ENCODE data around the gene UTP25. TPM values are rescaled to one million over a fixed set of nuclear protein-coding genes. Genes with fewer than 3 reads are reported as not detected.

The UTP25 gene
- total and polyA plus RNA-seq, 4 donors, result 6.5 to 9.0 (median 7.4) TPM

DNA sequence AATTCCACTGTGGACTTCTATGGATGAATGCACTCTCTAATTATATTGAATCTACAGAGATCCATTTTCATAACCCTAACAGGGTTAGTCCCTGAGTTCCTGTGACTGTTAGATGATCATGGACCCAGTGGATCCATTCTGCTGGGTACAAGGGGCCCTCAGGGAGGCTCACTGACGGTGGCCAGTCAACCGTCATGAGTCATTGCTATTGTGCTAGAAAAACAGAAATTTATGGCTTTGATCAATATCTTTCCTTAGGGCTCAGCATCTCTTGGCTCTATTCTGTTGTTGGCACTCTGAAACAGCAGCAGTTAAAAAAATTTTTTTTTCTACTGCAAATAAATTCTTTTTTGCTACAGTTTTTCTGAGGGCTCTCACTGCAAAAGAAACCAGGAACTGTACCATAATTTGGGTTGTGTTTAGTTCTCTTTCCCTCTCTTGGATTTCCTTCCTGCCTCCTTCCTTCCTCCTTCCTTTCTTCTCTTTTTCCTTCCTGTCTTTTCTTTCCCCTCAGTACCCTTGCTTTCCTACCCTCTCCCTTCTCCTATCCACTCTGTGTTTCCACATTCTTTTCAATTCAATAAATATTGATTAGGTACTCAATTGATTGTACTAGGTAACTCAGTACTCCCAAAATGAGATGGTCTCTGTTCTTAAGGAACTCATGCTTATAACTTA lies 49.5 kb downstream of the UTP25 start:
- DNase-seq (ENCODE audit: low read depth in 4 of 6, low spot score in 6 of 6), result peak in 1 of 6 donors; percentile 54
- no peaks in the 10 kb centered on the region for H3K36me3 ChIP-seq (ENCODE audit: control insufficient read depth, insufficient read depth, low read length)
- H3K27me3 ChIP-seq (ENCODE audit: control insufficient read depth, insufficient read depth, low read length), result peaks cover 10% of the 10 kb centered on the region
- H3K4me3 ChIP-seq (ENCODE audit: low read depth, low read length), result no peak overlapping the region
- H3K27ac ChIP-seq (ENCODE audit: low read depth, low read length), result no peak overlapping the region
- no peaks in the 10 kb centered on the region for H3K9me3 ChIP-seq (ENCODE audit: control insufficient read depth, insufficient read depth, low read length)
- 51% methylated on average over 2 of the region's 2 CpGs for WGBS (ENCODE audit: insufficient coverage)
- peaks cover 8% of the 10 kb centered on the region for H3K4me1 ChIP-seq (ENCODE audit: control insufficient read depth, insufficient read depth, low read length)

DNA sequence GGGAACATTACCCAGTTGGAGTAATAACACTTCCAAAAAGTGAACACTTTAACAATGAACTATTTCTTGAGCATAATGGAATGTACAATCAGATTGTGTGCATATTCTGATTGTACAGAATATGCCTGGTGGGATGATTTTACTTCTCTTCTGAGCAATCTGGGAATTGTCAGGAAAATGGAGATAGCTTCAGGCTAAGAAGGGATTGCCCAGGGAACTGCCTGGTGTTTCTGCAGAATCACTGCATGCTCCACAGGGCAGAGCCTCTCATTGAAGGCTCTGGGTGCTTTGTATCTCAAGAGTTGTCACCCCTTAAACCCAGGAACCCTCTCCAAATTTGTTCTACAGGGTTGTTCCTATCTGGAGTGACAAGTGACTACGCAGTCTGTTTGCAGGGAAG lies 51.2 kb downstream of the UTP25 start:
- WGBS (ENCODE audit: insufficient coverage), result no CpG with 5 or more reads among the region's 1 CpG
- Histone ChIP-seq H3K4me3 (ENCODE audit: low read depth, low read length) (no peak overlapping the region), H3K9me3 (ENCODE audit: control insufficient read depth, insufficient read depth, low read length) (no peaks in the 10 kb centered on the region), H3K27ac (ENCODE audit: low read depth, low read length) (no peak overlapping the region), H3K4me1 (ENCODE audit: control insufficient read depth, insufficient read depth, low read length) (peaks cover 7% of the 10 kb centered on the region), H3K36me3 (ENCODE audit: control insufficient read depth, insufficient read depth, low read length) (no peaks in the 10 kb centered on the region), H3K27me3 (ENCODE audit: control insufficient read depth, insufficient read depth, low read length) (peaks cover 9% of the 10 kb centered on the region)
- no peak for DNase-seq (ENCODE audit: low read depth in 4 of 6, low spot score in 6 of 6)

DNA sequence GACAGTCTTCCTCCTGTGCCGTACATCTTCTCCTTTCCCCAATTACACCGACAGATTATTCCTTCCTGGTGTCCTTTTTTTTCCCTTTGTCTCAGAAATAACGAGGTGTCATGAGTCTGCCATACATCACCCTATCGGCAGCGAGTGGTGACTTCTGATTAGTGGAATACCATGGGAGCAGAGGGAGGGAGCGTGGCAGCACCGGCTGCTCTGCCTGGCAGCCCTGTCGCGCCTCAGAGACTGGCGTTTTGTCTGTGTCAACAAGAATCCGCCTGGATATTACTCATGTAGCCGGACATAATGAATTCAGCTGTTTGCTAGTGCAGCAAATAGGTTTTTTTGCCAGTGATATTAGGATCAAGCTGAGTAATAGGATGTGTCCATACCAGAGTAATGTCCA lies 51.8 kb downstream of the UTP25 start:
- H3K4me3 ChIP-seq (ENCODE audit: low read depth, low read length), result no peak overlapping the region
- H3K36me3 ChIP-seq (ENCODE audit: control insufficient read depth, insufficient read depth, low read length), result no peaks in the 10 kb centered on the region
- peaks cover 7% of the 10 kb centered on the region for H3K4me1 ChIP-seq (ENCODE audit: control insufficient read depth, insufficient read depth, low read length)
- 50% methylated on average over 9 of the region's 12 CpGs for WGBS (ENCODE audit: insufficient coverage)
- peaks cover 9% of the 10 kb centered on the region for H3K27me3 ChIP-seq (ENCODE audit: control insufficient read depth, insufficient read depth, low read length)
- no peak overlapping the region for H3K27ac ChIP-seq (ENCODE audit: low read depth, low read length)
- DNase-seq (ENCODE audit: low read depth in 4 of 6, low spot score in 6 of 6), result peak in 2 of 6 donors; percentile 35 to 86
- H3K9me3 ChIP-seq (ENCODE audit: control insufficient read depth, insufficient read depth, low read length), result no peaks in the 10 kb centered on the region

DNA sequence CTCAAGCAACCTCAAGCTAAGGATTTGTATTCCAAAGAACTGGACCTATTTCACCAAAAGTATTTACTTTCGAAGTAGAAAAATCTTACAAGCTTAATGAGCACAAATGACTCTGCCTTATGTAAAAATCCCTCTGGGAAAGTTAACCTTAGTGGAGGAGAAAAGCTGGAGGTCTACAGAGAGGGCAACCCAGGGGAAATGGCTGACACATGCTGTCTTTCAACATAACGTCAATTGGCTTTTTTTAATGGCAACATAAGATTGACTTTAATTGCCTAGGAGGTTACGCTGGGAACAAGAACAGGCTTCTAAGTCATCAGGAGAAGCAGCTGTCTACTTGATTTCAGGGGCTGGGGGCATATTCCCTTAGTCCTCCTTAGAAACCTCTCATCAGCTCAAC lies 52.3 kb downstream of the UTP25 start:
- peaks cover 7% of the 10 kb centered on the region for H3K4me1 ChIP-seq (ENCODE audit: control insufficient read depth, insufficient read depth, low read length)
- H3K9me3 ChIP-seq (ENCODE audit: control insufficient read depth, insufficient read depth, low read length), result no peaks in the 10 kb centered on the region
- 52% methylated on average over 2 of the region's 3 CpGs for WGBS (ENCODE audit: insufficient coverage)
- DNase-seq (ENCODE audit: low read depth in 4 of 6, low spot score in 6 of 6), result no peak
- no peak overlapping the region for H3K27ac ChIP-seq (ENCODE audit: low read depth, low read length)
- no peak overlapping the region for H3K4me3 ChIP-seq (ENCODE audit: low read depth, low read length)
- peaks cover 9% of the 10 kb centered on the region for H3K27me3 ChIP-seq (ENCODE audit: control insufficient read depth, insufficient read depth, low read length)
- no peaks in the 10 kb centered on the region for H3K36me3 ChIP-seq (ENCODE audit: control insufficient read depth, insufficient read depth, low read length)

DNA sequence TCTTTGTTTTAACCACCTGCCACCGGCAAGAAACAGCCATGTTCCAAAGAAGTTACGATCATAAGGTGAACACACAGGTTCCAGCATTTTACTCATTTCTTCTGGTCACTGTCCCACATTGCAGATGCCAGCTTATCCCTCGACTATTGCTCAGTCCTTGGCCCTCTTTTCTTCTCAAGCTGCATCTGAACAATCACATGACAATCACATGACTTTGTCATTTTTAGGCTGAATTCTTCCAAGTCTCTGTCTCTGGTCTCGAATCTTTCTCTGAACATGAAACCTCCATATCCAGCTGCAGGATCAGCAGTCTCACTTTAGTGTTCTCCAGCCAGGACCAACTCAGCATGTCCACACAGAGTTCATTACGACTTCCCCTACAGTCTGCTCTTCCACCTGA lies 53.8 kb downstream of the UTP25 start:
- no peaks in the 10 kb centered on the region for H3K9me3 ChIP-seq (ENCODE audit: control insufficient read depth, insufficient read depth, low read length)
- peaks cover 9% of the 10 kb centered on the region for H3K27me3 ChIP-seq (ENCODE audit: control insufficient read depth, insufficient read depth, low read length)
- H3K4me1 ChIP-seq (ENCODE audit: control insufficient read depth, insufficient read depth, low read length), result no peaks in the 10 kb centered on the region
- H3K36me3 ChIP-seq (ENCODE audit: control insufficient read depth, insufficient read depth, low read length), result no peaks in the 10 kb centered on the region
- no peak overlapping the region for H3K27ac ChIP-seq (ENCODE audit: low read depth, low read length)
- 86% methylated on average over 5 of the region's 5 CpGs for WGBS (ENCODE audit: insufficient coverage)
- DNase-seq (ENCODE audit: low read depth in 4 of 6, low spot score in 6 of 6), result no peak
- no peak overlapping the region for H3K4me3 ChIP-seq (ENCODE audit: low read depth, low read length)

DNA sequence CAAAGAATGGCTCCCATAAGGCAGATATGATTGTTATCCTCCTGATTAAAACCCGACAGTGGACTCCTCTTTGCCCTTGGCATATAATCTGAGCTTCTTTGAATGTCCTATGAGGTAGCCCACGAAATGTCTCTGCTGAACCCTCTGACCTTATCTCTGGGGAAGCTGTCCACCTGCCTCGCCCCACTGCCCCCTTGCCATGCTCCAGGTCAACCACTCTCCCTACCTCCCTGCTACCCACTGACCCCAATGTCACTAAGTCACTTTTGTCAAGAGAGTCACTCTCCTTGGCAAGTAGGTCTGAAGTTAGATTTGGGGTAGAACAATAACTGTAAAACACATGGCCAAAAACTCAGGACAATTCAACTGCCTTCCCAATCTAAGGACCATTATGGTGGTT lies 54.5 kb downstream of the UTP25 start:
- no peak for DNase-seq (ENCODE audit: low read depth in 4 of 6, low spot score in 6 of 6)
- WGBS (ENCODE audit: insufficient coverage), result 77% methylated on average over 3 of the region's 3 CpGs
- peaks cover 9% of the 10 kb centered on the region for H3K27me3 ChIP-seq (ENCODE audit: control insufficient read depth, insufficient read depth, low read length)
- no peaks in the 10 kb centered on the region for H3K9me3 ChIP-seq (ENCODE audit: control insufficient read depth, insufficient read depth, low read length)
- H3K4me3 ChIP-seq (ENCODE audit: low read depth, low read length), result no peak overlapping the region
- H3K36me3 ChIP-seq (ENCODE audit: control insufficient read depth, insufficient read depth, low read length), result no peaks in the 10 kb centered on the region
- H3K27ac ChIP-seq (ENCODE audit: low read depth, low read length), result no peak overlapping the region
- H3K4me1 ChIP-seq (ENCODE audit: control insufficient read depth, insufficient read depth, low read length), result no peaks in the 10 kb centered on the region

DNA sequence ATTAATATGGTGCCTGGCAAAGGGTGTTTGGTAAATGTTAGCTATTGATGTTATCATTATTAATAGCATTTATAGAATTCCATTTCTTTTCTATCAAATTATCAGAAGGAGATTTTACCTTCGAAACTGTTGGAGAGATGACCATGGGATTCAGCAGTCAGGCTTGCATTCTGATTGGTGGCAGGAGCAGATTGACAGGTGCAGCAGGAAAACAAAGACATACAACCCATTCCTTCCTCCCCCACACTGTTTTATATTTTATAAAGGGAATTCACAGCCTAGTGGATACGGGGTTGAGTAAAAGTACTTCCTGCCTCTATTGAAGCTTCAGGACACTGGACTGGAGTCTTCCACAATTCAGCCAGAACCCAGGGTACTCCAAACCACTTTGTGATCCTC lies 55.2 kb downstream of the UTP25 start:
- H3K4me3 ChIP-seq (ENCODE audit: low read depth, low read length), result no peak overlapping the region
- peaks cover 9% of the 10 kb centered on the region for H3K27me3 ChIP-seq (ENCODE audit: control insufficient read depth, insufficient read depth, low read length)
- no peaks in the 10 kb centered on the region for H3K36me3 ChIP-seq (ENCODE audit: control insufficient read depth, insufficient read depth, low read length)
- H3K27ac ChIP-seq (ENCODE audit: low read depth, low read length), result peak overlapping the region; percentile 29
- H3K9me3 ChIP-seq (ENCODE audit: control insufficient read depth, insufficient read depth, low read length), result no peaks in the 10 kb centered on the region
- no CpG with 5 or more reads among the region's 2 CpGs for WGBS (ENCODE audit: insufficient coverage)
- H3K4me1 ChIP-seq (ENCODE audit: control insufficient read depth, insufficient read depth, low read length), result no peaks in the 10 kb centered on the region
- DNase-seq (ENCODE audit: low read depth in 4 of 6, low spot score in 6 of 6), result no peak

DNA sequence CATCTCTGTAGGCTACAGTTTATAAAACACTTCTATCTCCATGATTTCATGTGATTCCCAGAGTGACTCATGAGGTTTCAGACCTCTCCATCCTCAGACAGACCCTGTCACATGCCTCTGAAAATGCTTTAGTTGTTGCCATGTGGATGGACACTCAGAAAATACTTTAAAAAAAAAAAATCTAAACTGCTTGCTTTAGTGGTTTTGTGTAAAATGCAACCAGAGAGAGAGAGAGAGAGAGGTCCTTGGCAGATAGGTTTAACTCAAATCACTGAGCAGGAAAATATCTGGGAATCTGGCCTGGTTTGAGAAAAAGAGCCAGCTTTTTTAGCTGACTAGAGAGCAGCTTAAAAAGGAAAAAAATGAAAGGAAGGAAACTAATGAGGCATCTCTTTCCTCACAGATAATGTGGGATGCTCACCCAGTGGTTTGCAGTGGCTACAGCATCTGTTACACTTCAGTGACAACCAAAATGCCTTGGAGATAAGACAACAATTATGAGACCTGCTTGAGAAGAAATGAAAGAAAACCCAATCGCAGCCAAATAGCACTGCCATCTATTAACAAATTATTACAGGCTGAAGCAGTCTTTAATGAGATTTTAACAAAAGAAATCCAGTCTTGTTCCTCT lies 55.7 kb downstream of the UTP25 start:
- WGBS (ENCODE audit: insufficient coverage), result no CpG with 5 or more reads among the region's 1 CpG
- H3K4me1 ChIP-seq (ENCODE audit: control insufficient read depth, insufficient read depth, low read length), result no peaks in the 10 kb centered on the region
- no peak overlapping the region for H3K4me3 ChIP-seq (ENCODE audit: low read depth, low read length)
- DNase-seq (ENCODE audit: low read depth in 4 of 6, low spot score in 6 of 6), result peak in 2 of 6 donors; percentile 77 to 91
- peaks cover 9% of the 10 kb centered on the region for H3K27me3 ChIP-seq (ENCODE audit: control insufficient read depth, insufficient read depth, low read length)
- peak overlapping the region; percentile 29 for H3K27ac ChIP-seq (ENCODE audit: low read depth, low read length)
- no peaks in the 10 kb centered on the region for H3K36me3 ChIP-seq (ENCODE audit: control insufficient read depth, insufficient read depth, low read length)
- no peaks in the 10 kb centered on the region for H3K9me3 ChIP-seq (ENCODE audit: control insufficient read depth, insufficient read depth, low read length)

DNA sequence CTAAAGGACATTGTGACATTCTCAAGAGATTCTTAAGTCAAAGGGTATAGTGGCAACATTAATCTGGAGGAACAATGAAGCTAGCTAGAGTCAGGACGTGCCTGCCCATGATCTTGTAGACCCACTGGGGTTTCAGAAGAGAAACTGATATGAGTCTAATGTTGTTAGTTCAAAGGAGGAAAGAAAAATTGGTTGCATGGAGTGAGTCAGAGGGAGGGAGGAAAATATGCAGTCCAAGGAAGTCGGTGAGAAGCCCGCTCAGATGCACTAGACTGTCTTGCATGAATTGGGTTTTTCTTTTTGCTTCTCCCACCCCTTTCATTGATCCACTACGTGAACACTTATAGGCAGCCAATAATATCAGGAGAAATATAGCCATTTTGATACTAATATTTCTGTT lies 56.5 kb downstream of the UTP25 start:
- H3K4me1 ChIP-seq (ENCODE audit: control insufficient read depth, insufficient read depth, low read length), result no peaks in the 10 kb centered on the region
- H3K27ac ChIP-seq (ENCODE audit: low read depth, low read length), result no peak overlapping the region
- no peak for DNase-seq (ENCODE audit: low read depth in 4 of 6, low spot score in 6 of 6)
- H3K9me3 ChIP-seq (ENCODE audit: control insufficient read depth, insufficient read depth, low read length), result no peaks in the 10 kb centered on the region
- WGBS (ENCODE audit: insufficient coverage), result 38% methylated on average over 1 of the region's 4 CpGs
- H3K27me3 ChIP-seq (ENCODE audit: control insufficient read depth, insufficient read depth, low read length), result peaks cover 9% of the 10 kb centered on the region
- no peak overlapping the region for H3K4me3 ChIP-seq (ENCODE audit: low read depth, low read length)
- no peaks in the 10 kb centered on the region for H3K36me3 ChIP-seq (ENCODE audit: control insufficient read depth, insufficient read depth, low read length)

DNA sequence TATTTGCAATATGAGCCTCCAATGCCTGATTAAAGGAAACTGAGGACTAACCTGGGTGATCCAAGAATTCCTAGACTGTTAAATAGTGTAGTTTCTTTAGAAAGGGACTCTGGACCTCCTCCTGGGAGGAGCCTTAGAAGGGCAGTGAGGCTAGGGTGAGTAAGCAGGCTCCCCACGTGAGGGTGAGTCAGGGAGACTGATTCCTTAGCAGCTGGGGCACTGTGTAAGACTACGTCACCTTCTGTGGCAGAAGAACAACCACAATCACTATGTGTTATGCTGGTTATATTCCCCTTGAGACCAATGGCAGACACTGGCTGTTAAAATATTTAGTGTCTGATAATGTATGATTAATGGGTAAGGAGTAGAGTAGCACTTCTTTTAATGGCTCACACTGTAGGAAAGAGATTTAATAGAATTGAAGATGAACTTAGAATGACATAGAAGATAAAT lies 56.9 kb downstream of the UTP25 start:
- WGBS (ENCODE audit: insufficient coverage), result 50% methylated on average over 1 of the region's 2 CpGs
- peak in 1 of 6 donors; percentile 54 for DNase-seq (ENCODE audit: low read depth in 4 of 6, low spot score in 6 of 6)
- H3K27ac ChIP-seq (ENCODE audit: low read depth, low read length), result no peak overlapping the region
- no peaks in the 10 kb centered on the region for H3K9me3 ChIP-seq (ENCODE audit: control insufficient read depth, insufficient read depth, low read length)
- H3K27me3 ChIP-seq (ENCODE audit: control insufficient read depth, insufficient read depth, low read length), result peaks cover 9% of the 10 kb centered on the region
- no peaks in the 10 kb centered on the region for H3K4me1 ChIP-seq (ENCODE audit: control insufficient read depth, insufficient read depth, low read length)
- H3K4me3 ChIP-seq (ENCODE audit: low read depth, low read length), result no peak overlapping the region
- H3K36me3 ChIP-seq (ENCODE audit: control insufficient read depth, insufficient read depth, low read length), result no peaks in the 10 kb centered on the region

Measured in spinal cord (tissue), 10 donors.